GM06990 (cell line): ENCODE results near the gene GRIK2.

Experiments
- DNase-seq: peaks from one replicate; pipeline ENCODE4 v3.0.0-alpha.2; 2011; ENCODE audit not compliant: insufficient read length; ENCODE audit errors: extremely low read depth
- H3K27me3 ChIP-seq: replicated peaks from 2 replicates; pipeline ENCODE4 v1.6.0; 2011; ENCODE audit warnings: low read length; ENCODE audit not compliant: control insufficient read depth, insufficient read depth
- H3K36me3 ChIP-seq: 2 replicates; pipeline ENCODE4 v1.5.1; 2011; ENCODE audit warnings: low read length; ENCODE audit not compliant: control insufficient read depth, insufficient read depth
- H3K4me3 ChIP-seq: replicated peaks from 2 replicates; pipeline ENCODE4 v1.5.1; 2011; ENCODE audit warnings: low read depth, mild to moderate bottlenecking, control low read depth, low read length
- CTCF ChIP-seq: IDR thresholded peaks from 2 replicates; pipeline ENCODE4 v1.5.1; 2011; ENCODE audit warnings: low read length, control low read depth, mild to moderate bottlenecking, inconsistent platforms; ENCODE audit not compliant: insufficient read depth, poor library complexity, severe bottlenecking

The GRIK2 gene

DNA sequence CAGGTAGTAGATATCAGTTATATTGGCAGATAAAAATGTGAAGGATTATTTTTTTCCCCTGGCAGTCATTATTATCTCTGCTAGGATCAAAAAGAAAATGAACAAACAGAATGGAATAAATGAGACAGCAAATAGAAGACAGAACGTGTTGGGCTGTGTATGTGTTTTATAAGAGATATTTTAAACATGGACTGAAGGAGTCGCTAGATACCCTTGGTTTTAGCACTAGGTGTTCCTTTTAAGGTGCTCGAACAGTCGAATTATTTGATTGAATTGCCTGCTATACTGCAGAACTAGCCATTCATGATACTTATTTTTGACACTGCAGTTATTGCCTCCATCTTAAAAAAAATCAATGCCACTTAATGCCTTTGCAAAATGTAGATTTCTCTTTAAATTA, 3.7 kb downstream of the GRIK2 start:
- DNase-seq, result no peak
- no peaks in the 10 kb centered on the region for H3K36me3 ChIP-seq
- no peak overlapping the region for H3K4me3 ChIP-seq
- peaks cover 2% of the 10 kb centered on the region; the same call in 1 of the 2 replicates for H3K27me3 ChIP-seq
- TF ChIP-seq CTCF, result no peak

GRCh38 chr6:101398716-101399615, 5.5 kb downstream of the GRIK2 start:
- no peak for DNase-seq
- no peak for TF ChIP-seq CTCF
- H3K4me3 ChIP-seq, result no peak overlapping the region

DNA sequence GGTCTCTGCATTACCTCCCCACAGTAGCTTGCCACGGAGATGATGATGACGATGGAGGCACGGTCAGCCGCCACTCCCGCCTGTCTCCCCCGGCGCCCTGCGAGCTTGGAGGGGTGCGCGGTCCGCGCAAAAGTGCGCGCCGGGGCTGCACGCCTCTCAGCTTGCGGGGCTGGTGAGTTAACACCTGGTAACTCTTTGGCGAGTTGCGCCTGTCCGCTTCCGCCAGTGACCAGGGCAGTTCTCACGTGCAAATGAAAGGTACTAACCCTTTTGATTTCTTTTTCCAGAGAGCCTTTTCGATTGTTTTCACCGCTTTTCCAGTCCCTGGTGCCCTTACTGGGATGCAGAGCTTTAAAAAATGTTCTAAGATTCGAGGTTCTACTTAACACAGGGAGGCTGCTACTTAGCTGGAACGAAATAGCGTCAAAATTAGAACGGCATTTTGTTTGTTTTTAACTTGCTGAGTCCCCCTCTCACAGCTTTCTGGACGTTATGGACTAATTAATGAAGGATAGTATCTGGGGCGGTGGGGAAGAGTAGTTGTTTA, 6.2 kb downstream of the GRIK2 start:
- no peaks in the 10 kb centered on the region; the same call in 1 of the 2 replicates for H3K27me3 ChIP-seq
- DNase-seq, result no peak
- no peak overlapping the region for H3K4me3 ChIP-seq
- H3K36me3 ChIP-seq, result no peaks in the 10 kb centered on the region
- no peak for TF ChIP-seq CTCF

More at GRCh38 chr6:101398716-101399615, 5.5 kb downstream of the GRIK2 start:
- Histone ChIP-seq H3K27me3 (no peaks in the 10 kb centered on the region; the same call in 1 of the 2 replicates), H3K36me3 (no peaks in the 10 kb centered on the region)

DNA sequence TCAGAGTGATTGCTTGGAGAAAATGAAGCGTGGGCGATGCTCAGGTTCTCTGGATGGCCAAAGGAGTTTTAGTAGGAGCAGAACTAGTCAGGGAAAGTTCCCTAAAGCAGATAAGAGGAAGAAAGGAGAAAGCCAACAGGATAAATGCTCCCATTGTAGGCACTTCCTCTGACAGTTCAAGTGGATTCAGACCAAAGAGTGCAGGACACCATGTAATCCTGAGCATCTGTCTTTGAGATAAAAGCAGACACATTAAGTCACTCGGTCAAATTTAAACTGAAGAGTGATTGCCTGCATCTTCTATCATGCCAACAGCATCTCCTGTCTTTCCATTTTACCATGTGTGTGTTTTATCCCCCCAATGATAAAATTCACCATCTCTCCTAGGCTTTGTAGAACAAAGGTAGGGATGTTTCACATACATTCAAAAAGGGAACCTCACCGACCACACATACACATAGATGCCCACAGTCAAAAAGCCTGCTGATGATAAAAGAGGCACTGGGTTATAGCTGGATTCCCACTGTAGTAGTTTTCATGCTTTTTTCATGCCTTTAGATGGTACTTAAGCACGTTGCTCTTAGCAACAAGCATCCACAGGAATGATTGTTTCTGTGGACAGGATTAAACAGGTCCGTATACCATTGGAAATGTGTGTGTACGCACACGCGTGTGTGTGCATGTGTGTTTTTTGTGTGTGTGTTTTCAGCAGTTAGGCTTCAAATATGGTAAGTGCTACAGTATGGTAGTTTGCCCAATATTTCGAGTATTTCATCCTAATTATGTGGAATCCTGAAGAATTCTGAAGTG, 7.0 kb downstream of the GRIK2 start:
- Histone ChIP-seq H3K27me3 (no peaks in the 10 kb centered on the region; the same call in 1 of the 2 replicates), H3K36me3 (no peaks in the 10 kb centered on the region), H3K4me3 (no peak overlapping the region)
- TF ChIP-seq CTCF, result no peak
- no peak for DNase-seq

GRCh38 chr6:101401171-101401570, 7.7 kb downstream of the GRIK2 start:
- DNase-seq, result no peak
- Histone ChIP-seq H3K36me3 (no peaks in the 10 kb centered on the region), H3K27me3 (no peaks in the 10 kb centered on the region; the same call in 1 of the 2 replicates), H3K4me3 (no peak overlapping the region)
- TF ChIP-seq CTCF, result no peak
